ENCODE data around the gene GLMN.

Gene GLMN

DNA sequence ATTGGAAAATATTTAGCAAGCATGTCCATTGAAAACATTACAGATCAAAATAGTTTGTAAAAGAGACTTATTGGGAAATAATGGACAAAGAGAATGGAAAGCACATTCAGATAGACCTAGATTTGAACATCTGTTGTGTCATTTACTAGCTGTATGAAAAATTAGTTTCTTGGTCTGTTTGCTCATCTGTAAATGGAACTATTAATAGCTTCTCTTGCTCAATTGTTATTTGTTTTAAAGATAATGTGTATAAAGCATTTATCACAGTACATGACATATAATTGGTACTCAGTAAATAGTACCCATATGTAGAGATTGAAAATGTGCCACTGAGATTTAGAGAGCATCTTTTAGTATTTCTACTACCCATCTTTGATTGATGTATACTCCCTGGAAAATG lies 26.0 kb upstream of the GLMN start:
- H3K36me3 ChIP-seq (ENCODE audit: control insufficient read depth, insufficient read depth, low read length), result peaks cover 24% of the 10 kb centered on the region
- no peak overlapping the region for H3K4me3 ChIP-seq (ENCODE audit: insufficient read depth, low read depth, low read length)
- H3K27ac ChIP-seq (ENCODE audit: insufficient read depth, low read depth, low read length, poor library complexity, severe bottlenecking), result no peak overlapping the region
- H3K9me3 ChIP-seq (ENCODE audit: control insufficient read depth, low read length), result no peaks in the 10 kb centered on the region
- H3K27me3 ChIP-seq (ENCODE audit: control insufficient read depth, insufficient read depth, low read length, poor library complexity, severe bottlenecking), result no peaks in the 10 kb centered on the region
- H3K4me1 ChIP-seq (ENCODE audit: control insufficient read depth, insufficient read depth, low read length), result no peaks in the 10 kb centered on the region

DNA sequence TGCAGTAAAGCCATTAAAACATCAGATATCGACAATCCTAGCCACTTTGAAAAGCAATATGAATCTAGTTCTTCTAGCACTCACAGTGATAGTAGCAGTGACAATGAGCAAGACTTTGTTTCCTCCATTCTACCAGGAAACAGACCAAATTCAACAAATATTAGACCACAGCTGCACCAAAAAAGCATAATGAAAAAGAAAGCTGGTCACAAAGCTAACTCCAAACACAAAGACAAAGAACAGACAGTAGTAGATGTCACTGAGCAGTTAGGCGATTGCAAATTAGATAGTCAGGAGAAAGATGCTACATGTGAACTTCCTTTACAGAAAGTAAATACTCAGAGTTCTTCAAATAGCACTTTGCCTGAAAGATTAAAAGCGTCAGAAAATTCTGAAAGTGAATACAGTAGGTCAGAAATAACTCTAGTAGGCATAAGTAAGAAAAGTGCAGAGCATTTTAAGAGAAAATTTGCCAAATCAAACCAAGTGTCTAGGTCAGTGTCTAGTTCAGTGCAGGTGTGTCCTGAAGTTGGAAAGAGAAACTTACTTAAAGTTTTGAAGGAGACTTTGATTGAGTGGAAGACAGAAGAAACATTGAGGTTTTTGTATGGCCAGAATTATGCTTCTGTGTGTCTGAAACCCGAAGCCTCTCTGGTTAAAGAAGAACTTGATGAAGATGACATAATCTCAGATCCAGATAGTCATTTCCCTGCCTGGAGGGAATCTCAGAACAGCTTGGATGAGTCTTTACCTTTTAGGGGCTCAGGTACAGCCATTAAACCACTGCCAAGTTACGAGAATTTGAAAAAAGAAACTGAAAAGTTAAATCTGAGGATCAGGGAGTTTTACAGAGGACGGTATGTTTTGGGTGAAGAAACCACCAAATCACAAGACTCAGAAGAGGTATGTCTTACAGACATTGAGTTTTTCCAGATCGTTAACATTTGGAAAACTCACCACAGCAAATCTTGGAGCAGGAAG lies 25.0 kb upstream of the GLMN start:
- no peak overlapping the region for H3K4me3 ChIP-seq (ENCODE audit: insufficient read depth, low read depth, low read length)
- 94% methylated on average over 7 of the region's 7 CpGs for WGBS, 2 experiments
- H3K4me1 ChIP-seq (ENCODE audit: control insufficient read depth, insufficient read depth, low read length), result no peaks in the 10 kb centered on the region
- H3K27me3 ChIP-seq (ENCODE audit: control insufficient read depth, insufficient read depth, low read length, poor library complexity, severe bottlenecking), result no peaks in the 10 kb centered on the region
- H3K27ac ChIP-seq (ENCODE audit: insufficient read depth, low read depth, low read length, poor library complexity, severe bottlenecking), result no peak overlapping the region
- no peaks in the 10 kb centered on the region for H3K9me3 ChIP-seq (ENCODE audit: control insufficient read depth, low read length)
- H3K36me3 ChIP-seq (ENCODE audit: control insufficient read depth, insufficient read depth, low read length), result peaks cover 17% of the 10 kb centered on the region

DNA sequence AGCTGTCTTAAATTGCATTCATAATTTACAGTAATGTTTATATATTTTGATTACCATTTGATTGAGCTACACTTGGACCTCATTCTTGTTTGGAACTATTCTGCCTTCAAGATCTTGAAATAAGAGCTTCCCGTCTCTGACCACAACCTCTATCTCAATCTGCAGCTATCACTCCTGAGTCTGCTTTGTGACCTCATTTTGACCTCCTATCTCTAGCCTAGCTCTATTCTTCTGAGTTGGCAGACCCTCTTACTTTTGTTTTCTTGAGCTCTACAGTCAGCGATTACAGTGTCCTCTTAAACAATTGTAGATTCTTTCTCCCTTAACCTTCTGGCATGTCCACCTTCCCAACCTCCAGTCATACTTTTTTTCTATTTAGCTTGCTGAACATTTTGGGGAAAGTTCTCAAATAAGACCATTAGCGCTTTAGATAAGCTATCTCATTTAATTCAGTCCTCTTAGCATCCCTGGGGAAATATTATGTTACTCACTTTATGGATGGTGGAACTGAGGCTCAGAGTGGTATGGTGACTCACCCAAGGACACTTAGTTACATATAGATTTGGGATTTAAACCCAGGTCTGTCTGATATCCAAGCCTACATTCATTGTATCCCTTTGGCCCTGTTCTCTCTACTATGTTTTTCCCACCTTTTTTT lies 19.2 kb upstream of the GLMN start:
- Histone ChIP-seq H3K27me3 (ENCODE audit: control insufficient read depth, insufficient read depth, low read length, poor library complexity, severe bottlenecking) (no peaks in the 10 kb centered on the region), H3K36me3 (ENCODE audit: control insufficient read depth, insufficient read depth, low read length) (no peaks in the 10 kb centered on the region), H3K4me3 (ENCODE audit: insufficient read depth, low read depth, low read length) (no peak overlapping the region), H3K27ac (ENCODE audit: insufficient read depth, low read depth, low read length, poor library complexity, severe bottlenecking) (no peak overlapping the region), H3K4me1 (ENCODE audit: control insufficient read depth, insufficient read depth, low read length) (no peaks in the 10 kb centered on the region), H3K9me3 (ENCODE audit: control insufficient read depth, low read length) (no peaks in the 10 kb centered on the region)
- WGBS, 2 experiments, result 92 to 94% methylated on average over 3 of the region's 3 CpGs

DNA sequence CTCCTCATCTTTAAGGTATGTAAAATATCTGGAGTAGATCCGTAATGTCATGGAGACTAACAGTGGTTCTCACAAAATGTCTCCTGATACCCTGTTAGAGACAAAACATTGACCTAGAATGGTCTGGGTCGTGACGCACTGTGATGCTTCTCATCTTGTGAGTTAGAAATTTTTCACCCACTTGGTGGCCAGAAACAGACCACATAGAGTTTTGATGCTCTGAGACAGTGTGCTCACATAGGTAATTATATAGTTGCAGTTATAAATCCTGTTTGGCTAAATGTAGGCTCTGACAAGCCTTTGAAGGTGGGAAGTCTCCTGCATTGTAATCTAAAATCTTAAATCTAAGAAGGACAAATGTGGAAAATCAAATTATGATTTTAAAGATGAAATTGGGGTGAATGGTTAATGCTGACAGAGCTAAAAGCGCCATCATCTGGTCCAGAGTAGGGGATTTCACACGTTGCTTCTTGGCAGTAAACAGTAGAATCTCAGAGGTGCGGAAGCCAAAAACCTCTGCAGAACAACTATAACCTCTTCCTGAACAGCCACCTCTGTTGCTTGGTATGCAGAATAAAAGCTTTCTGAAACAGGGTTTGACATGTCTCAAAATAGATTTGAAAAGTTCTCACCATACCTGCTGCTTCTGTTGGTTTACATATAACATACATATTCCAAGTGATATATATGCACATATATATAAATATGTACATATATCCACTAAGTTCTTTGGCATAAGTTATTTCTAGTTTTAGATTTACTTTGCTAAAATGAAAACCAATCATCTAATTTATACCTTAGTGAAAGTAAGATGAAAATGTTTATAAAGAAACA lies 17.2 kb upstream of the GLMN start:
- H3K36me3 ChIP-seq (ENCODE audit: control insufficient read depth, insufficient read depth, low read length), result no peaks in the 10 kb centered on the region

DNA sequence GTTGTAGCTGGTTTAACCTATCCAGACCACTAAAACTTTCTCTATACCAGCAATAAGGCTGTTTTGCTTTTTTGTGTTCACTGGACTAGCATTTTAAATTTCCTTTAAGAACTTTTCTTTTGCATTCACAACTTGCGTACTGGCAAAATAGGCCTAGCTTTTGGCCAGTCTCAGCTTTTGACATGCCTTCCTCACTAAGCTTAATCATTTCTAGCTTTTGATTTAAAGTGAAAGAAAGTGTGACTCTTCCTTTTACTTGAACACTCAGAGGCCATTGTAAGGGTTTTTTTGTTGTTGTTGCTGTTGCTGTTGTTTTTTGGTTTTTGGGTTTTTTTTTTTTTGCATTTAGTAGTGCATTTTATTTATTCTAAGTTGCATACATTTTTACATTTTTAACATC lies 15.2 kb upstream of the GLMN start:
- Histone ChIP-seq H3K9me3 (ENCODE audit: control insufficient read depth, low read length) (no peaks in the 10 kb centered on the region), H3K4me3 (ENCODE audit: insufficient read depth, low read depth, low read length) (no peak overlapping the region), H3K36me3 (ENCODE audit: control insufficient read depth, insufficient read depth, low read length) (no peaks in the 10 kb centered on the region), H3K27me3 (ENCODE audit: control insufficient read depth, insufficient read depth, low read length, poor library complexity, severe bottlenecking) (no peaks in the 10 kb centered on the region), H3K27ac (ENCODE audit: insufficient read depth, low read depth, low read length, poor library complexity, severe bottlenecking) (no peak overlapping the region), H3K4me1 (ENCODE audit: control insufficient read depth, insufficient read depth, low read length) (no peaks in the 10 kb centered on the region)
- 96 to 100% methylated on average over 1 of the region's 1 CpG for WGBS, 2 experiments

More for the DNA sequence above, 17.2 kb upstream of the GLMN start:
- Histone ChIP-seq H3K4me1 (ENCODE audit: control insufficient read depth, insufficient read depth, low read length) (no peaks in the 10 kb centered on the region), H3K9me3 (ENCODE audit: control insufficient read depth, low read length) (no peaks in the 10 kb centered on the region), H3K4me3 (ENCODE audit: insufficient read depth, low read depth, low read length) (no peak overlapping the region), H3K27me3 (ENCODE audit: control insufficient read depth, insufficient read depth, low read length, poor library complexity, severe bottlenecking) (no peaks in the 10 kb centered on the region), H3K27ac (ENCODE audit: insufficient read depth, low read depth, low read length, poor library complexity, severe bottlenecking) (no peak overlapping the region)
- WGBS, 2 experiments, result 90 to 93% methylated on average over 6 of the region's 6 CpGs

DNA sequence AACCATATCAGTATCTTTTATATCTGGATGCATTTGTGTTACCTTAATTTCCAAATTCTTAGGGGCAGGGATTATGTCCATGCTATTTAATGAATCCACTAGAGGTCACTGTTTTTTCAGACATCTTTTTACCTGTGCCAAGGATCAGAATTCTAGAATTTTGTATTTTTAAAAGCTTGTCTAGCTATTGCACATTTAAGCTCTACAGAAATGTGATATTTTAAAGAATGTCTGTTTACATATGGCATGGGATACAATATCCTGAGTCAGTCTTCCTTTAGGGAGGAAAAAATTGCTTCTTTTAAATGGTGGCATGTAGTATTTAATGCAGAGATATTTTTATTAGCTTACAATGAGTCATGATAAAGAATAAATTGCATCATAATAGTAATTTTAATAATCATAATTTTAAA lies 11.4 kb upstream of the GLMN start:
- Histone ChIP-seq H3K4me1 (ENCODE audit: control insufficient read depth, insufficient read depth, low read length) (no peaks in the 10 kb centered on the region), H3K27ac (ENCODE audit: insufficient read depth, low read depth, low read length, poor library complexity, severe bottlenecking) (no peak overlapping the region), H3K36me3 (ENCODE audit: control insufficient read depth, insufficient read depth, low read length) (peaks cover 4% of the 10 kb centered on the region), H3K4me3 (ENCODE audit: insufficient read depth, low read depth, low read length) (no peak overlapping the region), H3K27me3 (ENCODE audit: control insufficient read depth, insufficient read depth, low read length, poor library complexity, severe bottlenecking) (no peaks in the 10 kb centered on the region), H3K9me3 (ENCODE audit: control insufficient read depth, low read length) (no peaks in the 10 kb centered on the region)

DNA sequence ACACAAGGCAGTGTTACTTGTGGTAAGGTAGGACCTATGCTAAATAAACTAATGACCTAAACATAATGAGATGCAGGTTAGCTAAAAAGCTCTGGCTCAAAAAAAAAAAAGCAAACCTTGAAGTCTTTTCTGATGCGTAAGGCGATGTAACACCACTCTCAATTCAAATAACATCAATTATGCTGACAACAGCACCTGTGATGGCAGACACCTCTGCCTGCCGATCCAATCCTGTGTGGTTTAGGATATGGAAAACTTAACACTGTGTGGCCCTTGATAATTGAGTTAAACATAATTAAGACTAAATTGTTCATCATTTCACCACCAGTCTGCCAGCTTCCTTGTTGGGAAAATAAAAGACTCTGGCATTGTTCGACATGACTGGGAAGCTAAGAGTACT lies 9.2 kb upstream of the GLMN start:
- H3K4me3 ChIP-seq (ENCODE audit: insufficient read depth, low read depth, low read length), result no peak overlapping the region
- peaks cover 7% of the 10 kb centered on the region for H3K36me3 ChIP-seq (ENCODE audit: control insufficient read depth, insufficient read depth, low read length)
- no peak overlapping the region for H3K27ac ChIP-seq (ENCODE audit: insufficient read depth, low read depth, low read length, poor library complexity, severe bottlenecking)
- H3K27me3 ChIP-seq (ENCODE audit: control insufficient read depth, insufficient read depth, low read length, poor library complexity, severe bottlenecking), result no peaks in the 10 kb centered on the region
- no peaks in the 10 kb centered on the region for H3K9me3 ChIP-seq (ENCODE audit: control insufficient read depth, low read length)
- H3K4me1 ChIP-seq (ENCODE audit: control insufficient read depth, insufficient read depth, low read length), result no peaks in the 10 kb centered on the region
- WGBS, 2 experiments, result 89 to 91% methylated on average over 3 to 4 of the region's 4 CpGs

DNA sequence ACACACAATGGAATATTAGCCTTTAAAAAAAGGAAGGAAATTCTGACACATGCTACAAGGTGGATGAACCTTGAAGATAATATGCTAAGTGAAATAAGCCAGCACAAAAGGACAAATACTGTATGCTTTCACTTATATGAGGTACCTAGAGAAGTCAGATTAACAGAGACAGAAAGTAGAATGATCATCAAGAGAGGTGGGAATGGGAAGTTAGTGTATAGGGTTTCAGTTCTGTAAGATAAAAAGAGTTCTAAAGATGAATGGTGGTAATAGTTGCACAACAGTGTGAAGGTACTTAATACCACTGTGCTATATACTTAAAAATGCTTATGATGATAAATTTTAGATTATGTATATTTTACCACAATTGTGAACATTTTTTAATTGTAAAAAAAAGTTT lies 7.2 kb upstream of the GLMN start:
- peaks cover 7% of the 10 kb centered on the region for H3K36me3 ChIP-seq (ENCODE audit: control insufficient read depth, insufficient read depth, low read length)
- no peaks in the 10 kb centered on the region for H3K9me3 ChIP-seq (ENCODE audit: control insufficient read depth, low read length)
- H3K4me1 ChIP-seq (ENCODE audit: control insufficient read depth, insufficient read depth, low read length), result no peaks in the 10 kb centered on the region
- no peaks in the 10 kb centered on the region for H3K27me3 ChIP-seq (ENCODE audit: control insufficient read depth, insufficient read depth, low read length, poor library complexity, severe bottlenecking)
- H3K4me3 ChIP-seq (ENCODE audit: insufficient read depth, low read depth, low read length), result no peak overlapping the region
- no peak overlapping the region for H3K27ac ChIP-seq (ENCODE audit: insufficient read depth, low read depth, low read length, poor library complexity, severe bottlenecking)

DNA sequence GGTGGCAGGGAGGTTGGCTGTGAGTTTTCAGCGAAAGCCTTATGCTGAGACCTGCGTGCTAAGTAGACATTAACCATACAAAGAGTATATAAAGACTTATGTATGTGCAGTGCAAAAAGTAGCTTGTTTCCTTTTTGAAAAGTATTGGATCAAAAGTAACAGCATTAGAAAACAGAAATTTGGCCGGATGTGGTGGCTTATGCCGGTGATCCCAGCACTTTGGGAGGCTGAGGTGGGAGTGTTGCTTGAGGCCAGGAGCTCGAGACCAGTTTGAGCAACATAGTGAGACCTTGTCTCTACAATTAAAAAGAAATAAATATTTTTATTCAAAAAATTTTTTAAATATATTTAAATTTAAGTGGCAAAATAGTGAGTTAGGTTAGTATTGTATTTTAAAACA lies 2.2 kb upstream of the GLMN start:
- no peaks in the 10 kb centered on the region for H3K27me3 ChIP-seq (ENCODE audit: control insufficient read depth, insufficient read depth, low read length, poor library complexity, severe bottlenecking)
- peaks cover 4% of the 10 kb centered on the region for H3K4me1 ChIP-seq (ENCODE audit: control insufficient read depth, insufficient read depth, low read length)
- no peaks in the 10 kb centered on the region for H3K9me3 ChIP-seq (ENCODE audit: control insufficient read depth, low read length)
- H3K36me3 ChIP-seq (ENCODE audit: control insufficient read depth, insufficient read depth, low read length), result peaks cover 15% of the 10 kb centered on the region
- H3K4me3 ChIP-seq (ENCODE audit: insufficient read depth, low read depth, low read length), result no peak overlapping the region
- H3K27ac ChIP-seq (ENCODE audit: insufficient read depth, low read depth, low read length, poor library complexity, severe bottlenecking), result no peak overlapping the region
- WGBS, 2 experiments, result 90 to 93% methylated on average over 4 to 5 of the region's 5 CpGs
